HG03571 (cell line): ENCODE results near the gene L3MBTL4.
"Not testable (repeated sequence)": the region's sequence is repeated elsewhere in the genome, so short reads cannot be mapped to it uniquely, and the experiment has no call there.

Experiments used
- ATAC-seq: cut with Tn5 transposase; IDR thresholded peaks from one replicate; pipeline ENCODE4 v1.9.1; 2021; ENCODE audit not compliant: unreplicated experiment

L3MBTL4 gene

GRCh38 chr18:6414723-6415417, at the start of gene L3MBTL4:
L3MBTL4 (minus strand) TSS chr18:6414911; CDS start chr18:6311625, 103,286 bp downstream.
- peak; percentile 54 for ATAC-seq

GRCh38 chr18:6452194-6452593, 37.5 kb upstream of the L3MBTL4 start:
- ATAC-seq, result no peak

GRCh38 chr18:6449213-6449612, 34.5 kb upstream of the L3MBTL4 start:
- peak; percentile 92 for ATAC-seq

- ATAC-seq, result no peak
These were observed 29.9 kb upstream of the L3MBTL4 start for GRCh38 chr18:6444466-6445228.

GRCh38 chr18:6441200-6441599, 26.5 kb upstream of the L3MBTL4 start:
- ATAC-seq, result no peak

GRCh38 chr18:6437937-6438818, 23.5 kb upstream of the L3MBTL4 start:
- no peak for ATAC-seq

- no peak for ATAC-seq
These were observed 21.0 kb upstream of the L3MBTL4 start for GRCh38 chr18:6435731-6436130.

GRCh38 chr18:6434987-6435709, 20.4 kb upstream of the L3MBTL4 start:
- no peak for ATAC-seq

GRCh38 chr18:6434481-6434880, 19.8 kb upstream of the L3MBTL4 start:
- no peak for ATAC-seq

- no peak for ATAC-seq
These were observed 17.1 kb upstream of the L3MBTL4 start for GRCh38 chr18:6431659-6432318.

- no peak for ATAC-seq
These were observed 14.2 kb upstream of the L3MBTL4 start for GRCh38 chr18:6428851-6429395.

GRCh38 chr18:6427286-6427685, 12.6 kb upstream of the L3MBTL4 start:
- no peak for ATAC-seq

- ATAC-seq, result no peak
These were observed 8.6 kb upstream of the L3MBTL4 start for GRCh38 chr18:6423289-6423688.

- peak; percentile 82 for ATAC-seq
These were observed 491 bp downstream of the L3MBTL4 start for GRCh38 chr18:6414118-6414722.

- no peak for ATAC-seq
These were observed 1.1 kb downstream of the L3MBTL4 start for GRCh38 chr18:6413579-6414117.

- ATAC-seq, result no peak
These were observed 1.7 kb downstream of the L3MBTL4 start for GRCh38 chr18:6412933-6413472.

- no peak for ATAC-seq
These were observed 3.3 kb downstream of the L3MBTL4 start for GRCh38 chr18:6411382-6411781.

GRCh38 chr18:6409933-6410332, 4.8 kb downstream of the L3MBTL4 start:
- no peak for ATAC-seq

GRCh38 chr18:6408543-6408942, 6.2 kb downstream of the L3MBTL4 start:
- ATAC-seq, result not testable (repeated sequence)
